Panc1 (cell line): Measurements from ENCODE around the gene PADI3. TPM values are rescaled to one million over a fixed set of nuclear protein-coding genes. Genes with fewer than 3 reads are reported as not detected.

ENCODE experiments used
- ATAC-seq: fragments of 200-7000 bp; cut with Tn5 transposase; 2 replicates; pipeline ENCODE4 v1.9.1; 2020; ENCODE audit warnings: mild to moderate bottlenecking, moderate library complexity
- BruUV-seq: library from RNA; stranded (reverse); fragments of 400-500 nt; replicated peaks from 2 replicates; lab custom pipeline; 2021; lab: Mats Ljungman, UMichigan
- CTCF ChIA-PET: fragments of 300-600 bp; sonication (Branson Sonifier 250); formaldehyde crosslinking; loops from one replicate; lab custom pipeline; 2022; ENCODE audit warnings: antibody characterized with exemption; lab: Charles Lee
- POLR2A ChIA-PET: fragments of 300-600 bp; sonication (Branson Sonifier 250); formaldehyde crosslinking; loops from one replicate; lab custom pipeline; 2022; ENCODE audit warnings: antibody characterized with exemption; lab: Charles Lee
- DNase-seq: peaks from one replicate; pipeline ENCODE4 v3.0.0-alpha.2; 2010; ENCODE audit warnings: low read depth, low spot score
- H3K27ac ChIP-seq: 2 replicates; pipeline ENCODE4 v1.5.1; 2011; ENCODE audit warnings: mild to moderate bottlenecking, low read length, inconsistent platforms
- H3K27me3 ChIP-seq: fragments of 200-500 bp; sonication (Bioruptor generic); 2 replicates; pipeline ENCODE4 v1.6.0; 2014; ENCODE audit warnings: low read length, inconsistent platforms; ENCODE audit not compliant: control insufficient read depth, insufficient read depth
- H3K36me3 ChIP-seq: fragments of 200-500 bp; sonication (Bioruptor generic); 2 replicates; pipeline ENCODE4 v1.5.1; 2014; ENCODE audit warnings: inconsistent platforms, mild to moderate bottlenecking, low read length, moderate library complexity; ENCODE audit not compliant: control insufficient read depth, insufficient read depth
- H3K4me1 ChIP-seq: 2 replicates; pipeline ENCODE4 v1.5.1; 2011; ENCODE audit warnings: inconsistent platforms, mild to moderate bottlenecking, low read length, moderate library complexity; ENCODE audit not compliant: control insufficient read depth, insufficient read depth
- H3K4me3 ChIP-seq, 2 experiments: 2 replicates each; pipeline ENCODE4 v1.5.1; 2011 to 2012; ENCODE audit warnings: low read depth in 2 of 2, low read length in 2 of 2, mild to moderate bottlenecking in 2 of 2, inconsistent platforms in 1 of 2, moderate library complexity in 1 of 2
- H3K9me3 ChIP-seq: fragments of 200-500 bp; sonication (Bioruptor generic); 2 replicates; pipeline ENCODE4 v1.5.1; 2014; ENCODE audit warnings: low read depth, mild to moderate bottlenecking, inconsistent platforms, low read length, moderate library complexity; ENCODE audit not compliant: control insufficient read depth, insufficient read depth
- CTCF ChIP-seq: fragments of 450-650 bp; IDR thresholded peaks from 2 replicates; pipeline ENCODE4 v1.5.1; 2017; ENCODE audit warnings: mild to moderate bottlenecking
- POLR2AphosphoS5 ChIP-seq: IDR thresholded peaks from 2 replicates; pipeline ENCODE4 v1.6.1; 2012; ENCODE audit warnings: mild to moderate bottlenecking, low read depth, low read length, moderate library complexity
- SIN3A ChIP-seq: IDR thresholded peaks from 2 replicates; pipeline ENCODE4 v1.6.1; 2012; ENCODE audit warnings: low read depth, mild to moderate bottlenecking, low read length, moderate library complexity, borderline replicate concordance; ENCODE audit not compliant: insufficient read depth
- TCF7L2 ChIP-seq: IDR thresholded peaks from 2 replicates; pipeline ENCODE4 v1.6.1; 2011; ENCODE audit warnings: mild to moderate bottlenecking, low read depth, low read length, inconsistent platforms
- in situ Hi-C: cut with HindIII; loops from 2 replicates; pipeline ENCODE4 v1.10.0; 2016; ENCODE audit warnings: low sequenced_read_pairs, low pct_unique_long_range_greater_than_20kb
- intact Hi-C: fragments of 100-400 bp; cut with micrococcal nuclease; formaldehyde crosslinking; loops from one replicate; pipeline ENCODE4 v1.10.0; 2022; ENCODE audit not compliant: unreplicated experiment
- total RNA-seq: library from RNA; stranded (reverse); gene quantifications from one replicate; pipeline ENCODE4 v1.2.1, GENCODE V29; 2021; ENCODE audit not compliant: unreplicated experiment
- TF ChIP-seq, protein P1 (sequence below), 2 experiments: IDR thresholded peaks; 2 replicates each; pipeline ENCODE4 v1.6.1; 2011 to 2012; ENCODE audit warnings: low read depth in 2 of 2, control low read depth in 1 of 2, low read length in 1 of 2, mild to moderate bottlenecking in 1 of 2, moderate library complexity in 1 of 2; ENCODE audit not compliant: insufficient read depth in 1 of 2

PADI3 gene
- total RNA-seq, 1 experiment from 2014 or later, result 3.4 TPM

- BruUV-seq, result no TSS peak
- ATAC-seq, result no peak
- no peaks in the 10 kb centered on the region for H3K27me3 ChIP-seq
- POLR2A ChIA-PET, result no interaction called here
- intact Hi-C loops (no loop called here), in situ Hi-C loops (no loop called here)
- CTCF ChIA-PET, result interaction anchor here (1.1 kb wide), 1 partner anchor 90 kb away, joined by 3 read pairs; no protein-coding TSS in a partner anchor
- H3K4me3 ChIP-seq, result no peak overlapping the region
- H3K36me3 ChIP-seq, result no peaks in the 10 kb centered on the region
- no peak for DNase-seq
- TF ChIP-seq, protein P1, sequence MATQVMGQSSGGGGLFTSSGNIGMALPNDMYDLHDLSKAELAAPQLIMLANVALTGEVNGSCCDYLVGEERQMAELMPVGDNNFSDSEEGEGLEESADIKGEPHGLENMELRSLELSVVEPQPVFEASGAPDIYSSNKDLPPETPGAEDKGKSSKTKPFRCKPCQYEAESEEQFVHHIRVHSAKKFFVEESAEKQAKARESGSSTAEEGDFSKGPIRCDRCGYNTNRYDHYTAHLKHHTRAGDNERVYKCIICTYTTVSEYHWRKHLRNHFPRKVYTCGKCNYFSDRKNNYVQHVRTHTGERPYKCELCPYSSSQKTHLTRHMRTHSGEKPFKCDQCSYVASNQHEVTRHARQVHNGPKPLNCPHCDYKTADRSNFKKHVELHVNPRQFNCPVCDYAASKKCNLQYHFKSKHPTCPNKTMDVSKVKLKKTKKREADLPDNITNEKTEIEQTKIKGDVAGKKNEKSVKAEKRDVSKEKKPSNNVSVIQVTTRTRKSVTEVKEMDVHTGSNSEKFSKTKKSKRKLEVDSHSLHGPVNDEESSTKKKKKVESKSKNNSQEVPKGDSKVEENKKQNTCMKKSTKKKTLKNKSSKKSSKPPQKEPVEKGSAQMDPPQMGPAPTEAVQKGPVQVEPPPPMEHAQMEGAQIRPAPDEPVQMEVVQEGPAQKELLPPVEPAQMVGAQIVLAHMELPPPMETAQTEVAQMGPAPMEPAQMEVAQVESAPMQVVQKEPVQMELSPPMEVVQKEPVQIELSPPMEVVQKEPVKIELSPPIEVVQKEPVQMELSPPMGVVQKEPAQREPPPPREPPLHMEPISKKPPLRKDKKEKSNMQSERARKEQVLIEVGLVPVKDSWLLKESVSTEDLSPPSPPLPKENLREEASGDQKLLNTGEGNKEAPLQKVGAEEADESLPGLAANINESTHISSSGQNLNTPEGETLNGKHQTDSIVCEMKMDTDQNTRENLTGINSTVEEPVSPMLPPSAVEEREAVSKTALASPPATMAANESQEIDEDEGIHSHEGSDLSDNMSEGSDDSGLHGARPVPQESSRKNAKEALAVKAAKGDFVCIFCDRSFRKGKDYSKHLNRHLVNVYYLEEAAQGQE (IDR thresholded peaks at IDR 0.05; ENCODE audit: insufficient read depth in 1 of 2, low read depth in 2 of 2, low read length in 1 of 2), result no peak
- TF ChIP-seq TCF7L2 (no peak), POLR2AphosphoS5 (no peak), CTCF (no peak), SIN3A (no peak)
- no peaks in the 10 kb centered on the region for H3K9me3 ChIP-seq
- peaks cover 34% of the 10 kb centered on the region for H3K4me1 ChIP-seq
- peak overlapping the region; percentile 82 for H3K27ac ChIP-seq
Measured at GRCh38 chr1:17225140-17225539, 23.8 kb upstream of the PADI3 start.

GRCh38 chr1:17227358-17227915 lies 21.5 kb upstream of the PADI3 start:
- H3K9me3 ChIP-seq, result no peaks in the 10 kb centered on the region
- peak overlapping the region; percentile 96 for H3K27ac ChIP-seq
- no peak overlapping the region for H3K4me3 ChIP-seq
- CTCF ChIA-PET, result no interaction called here
- intact Hi-C loops (no loop called here), in situ Hi-C loops (no loop called here)
- no TSS peak for BruUV-seq
- H3K36me3 ChIP-seq, result no peaks in the 10 kb centered on the region
- POLR2A ChIA-PET, result no interaction called here
- no peaks in the 10 kb centered on the region for H3K27me3 ChIP-seq
- DNase-seq (no peak), ATAC-seq (no peak)
- TF ChIP-seq TCF7L2 (no peak), SIN3A (no peak), CTCF (no peak), POLR2AphosphoS5 (no peak)
- TF ChIP-seq, protein P1 (IDR thresholded peaks at IDR 0.05; ENCODE audit: insufficient read depth in 1 of 2, low read depth in 2 of 2, low read length in 1 of 2), result no peak
- H3K4me1 ChIP-seq, result peaks cover 48% of the 10 kb centered on the region
